H9 (cell line): ENCODE results near the gene OGG1. TPM values are rescaled to one million over a fixed set of nuclear protein-coding genes. Genes with fewer than 3 reads are reported as not detected.

Experiments used
- DNase-seq: peaks from one replicate; pipeline ENCODE4 v3.0.0-alpha.2; 2017
- H2AFZ ChIP-seq: one replicate; pipeline ENCODE4 v1.6.1; 2013; ENCODE audit warnings: mild to moderate bottlenecking, low read length, control low read depth, moderate library complexity
- H2AK5ac ChIP-seq: 2 replicates; pipeline ENCODE4 v1.6.1; 2013; ENCODE audit warnings: low read length, control low read depth, mixed read lengths; ENCODE audit not compliant: insufficient read length
- H2BK120ac ChIP-seq: one replicate; pipeline ENCODE4 v1.6.1; 2013; ENCODE audit warnings: low read depth, mild to moderate bottlenecking, low read length, control low read depth, inconsistent platforms; ENCODE audit not compliant: poor library complexity, severe bottlenecking
- H2BK12ac ChIP-seq: 2 replicates; pipeline ENCODE4 v1.6.1; 2013; ENCODE audit warnings: low read length, control low read depth, mixed read lengths, low read depth; ENCODE audit not compliant: insufficient read length
- H2BK15ac ChIP-seq: 2 replicates; pipeline ENCODE4 v1.6.1; 2013; ENCODE audit warnings: low read depth, low read length, control low read depth
- H2BK20ac ChIP-seq: one replicate; pipeline ENCODE4 v1.6.1; 2013; ENCODE audit warnings: low read depth, mild to moderate bottlenecking, low read length, control low read depth, inconsistent platforms; ENCODE audit not compliant: poor library complexity, severe bottlenecking
- H2BK5ac ChIP-seq: 2 replicates; pipeline ENCODE4 v1.6.1; 2013; ENCODE audit warnings: low read length, control low read depth, mixed read lengths; ENCODE audit not compliant: insufficient read length
- H3K14ac ChIP-seq: 2 replicates; pipeline ENCODE4 v1.6.1; 2013; ENCODE audit warnings: low read length, control low read depth; ENCODE audit not compliant: insufficient read depth
- H3K18ac ChIP-seq: 2 replicates; pipeline ENCODE4 v1.6.1; 2013; ENCODE audit warnings: low read depth, mild to moderate bottlenecking, mixed read lengths, low read length, control low read depth; ENCODE audit not compliant: insufficient read length
- H3K23ac ChIP-seq: 2 replicates; pipeline ENCODE4 v1.6.1; 2013; ENCODE audit warnings: low read length, control low read depth, mixed read lengths, low read depth; ENCODE audit not compliant: insufficient read length
- H3K23me2 ChIP-seq: 2 replicates; pipeline ENCODE4 v1.6.1; 2013; ENCODE audit warnings: low read depth, mild to moderate bottlenecking, mixed read lengths, low read length, control low read depth; ENCODE audit not compliant: insufficient read length, poor library complexity, severe bottlenecking
- H3K27ac ChIP-seq: 2 replicates; pipeline ENCODE4 v1.5.1; 2013; ENCODE audit warnings: low read length, control low read depth, mixed read lengths, low read depth; ENCODE audit not compliant: insufficient read length
- H3K27me3 ChIP-seq: 2 replicates; pipeline ENCODE4 v1.6.1; 2013; ENCODE audit warnings: low read length, control low read depth, inconsistent platforms; ENCODE audit not compliant: insufficient read depth
- H3K4ac ChIP-seq: 2 replicates; pipeline ENCODE4 v1.6.1; 2013; ENCODE audit warnings: low read depth, mild to moderate bottlenecking, control low read depth, inconsistent platforms, low read length, moderate library complexity
- H3K4me1 ChIP-seq: 2 replicates; pipeline ENCODE4 v1.6.1; 2013; ENCODE audit warnings: low read length, control low read depth, inconsistent platforms; ENCODE audit not compliant: insufficient read depth
- H3K4me2 ChIP-seq: 2 replicates; pipeline ENCODE4 v1.6.1; 2013; ENCODE audit warnings: low read length, control low read depth, mixed read lengths; ENCODE audit not compliant: insufficient read length, insufficient read depth
- H3K56ac ChIP-seq: 2 replicates; pipeline ENCODE4 v1.6.1; 2013; ENCODE audit warnings: low read depth, mild to moderate bottlenecking, mixed read lengths, low read length, control low read depth; ENCODE audit not compliant: insufficient read length
- H3K79me1 ChIP-seq: 2 replicates; pipeline ENCODE4 v1.6.1; 2013; ENCODE audit warnings: low read depth, mild to moderate bottlenecking, moderate library complexity, low read length, control low read depth, inconsistent platforms; ENCODE audit not compliant: insufficient read depth, poor library complexity, severe bottlenecking
- H3K79me2 ChIP-seq: 2 replicates; pipeline ENCODE4 v1.6.1; 2013; ENCODE audit warnings: low read length, control low read depth, inconsistent platforms; ENCODE audit not compliant: insufficient read depth
- H3K9ac ChIP-seq: 2 replicates; pipeline ENCODE4 v1.6.1; 2013; ENCODE audit warnings: low read length, control low read depth, mixed read lengths; ENCODE audit not compliant: insufficient read length; ENCODE audit errors: extremely low read depth
- H3K9me3 ChIP-seq: one replicate; pipeline ENCODE4 v1.6.1; 2013; ENCODE audit warnings: low read depth, low read length, inconsistent platforms; ENCODE audit not compliant: control insufficient read depth
- H3T11ph ChIP-seq: one replicate; pipeline ENCODE4 v1.6.1; 2013; ENCODE audit warnings: mild to moderate bottlenecking, low read length, control low read depth, inconsistent platforms
- H4K20me1 ChIP-seq: one replicate; pipeline ENCODE4 v1.6.1; 2013; ENCODE audit not compliant: control insufficient read depth, insufficient read length, insufficient read depth
- H4K5ac ChIP-seq: 2 replicates; pipeline ENCODE4 v1.6.1; 2013; ENCODE audit warnings: low read depth, mild to moderate bottlenecking, mixed read lengths, low read length, control low read depth; ENCODE audit not compliant: insufficient read length
- H4K8ac ChIP-seq: replicated peaks from 2 replicates; pipeline ENCODE4 v1.6.1; 2013; ENCODE audit warnings: low read length, control low read depth, mixed read lengths, low read depth; ENCODE audit not compliant: insufficient read length
- H4K91ac ChIP-seq: 2 replicates; pipeline ENCODE4 v1.6.1; 2013; ENCODE audit warnings: low read depth, mild to moderate bottlenecking, moderate library complexity, mixed read lengths, low read length, control low read depth; ENCODE audit not compliant: insufficient read length
- H3K27ac Mint-ChIP-seq, 3 experiments: 2 replicates in 2 of 3; 3 replicates in 1 of 3; pipeline ENCODE4 v1.8.0; 2020 to 2021; ENCODE audit warnings: mixed read lengths in 3 of 3, mild to moderate bottlenecking in 1 of 3, moderate library complexity in 1 of 3
- H3K27me3 Mint-ChIP-seq: 2 replicates; pipeline ENCODE4 v1.8.0; 2021; ENCODE audit warnings: low read depth, mild to moderate bottlenecking, moderate library complexity, mixed read lengths
- H3K36me3 Mint-ChIP-seq, 3 experiments: 2 replicates in 2 of 3; 3 replicates in 1 of 3; pipeline ENCODE4 v1.8.0; 2020 to 2021; ENCODE audit warnings: low read depth in 3 of 3, mixed read lengths in 3 of 3; ENCODE audit not compliant: insufficient read depth in 1 of 3
- H3K4me1 Mint-ChIP-seq, 2 experiments: 2 replicates each; pipeline ENCODE4 v1.8.0; 2020; ENCODE audit warnings: mixed read lengths in 2 of 2
- H3K4me3 Mint-ChIP-seq, 2 experiments: 2 replicates in 1 of 2; 3 replicates in 1 of 2; pipeline ENCODE4 v1.8.0; 2020 to 2021; ENCODE audit warnings: mild to moderate bottlenecking in 2 of 2, mixed read lengths in 2 of 2, moderate library complexity in 1 of 2
- H3K9me3 Mint-ChIP-seq, 2 experiments: 2 replicates in 1 of 2; 3 replicates in 1 of 2; pipeline ENCODE4 v1.8.0; 2020; ENCODE audit warnings: mild to moderate bottlenecking in 2 of 2, mixed read lengths in 2 of 2, moderate library complexity in 1 of 2
- CTCF ChIP-seq: fragments of 200-600 bp; sonication (generic); conservative IDR thresholded peaks from 3 replicates; pipeline ENCODE4 v1.8.0; 2021; ENCODE audit warnings: antibody characterized with exemption, mild to moderate bottlenecking
- WGBS: extraction: QIAGEN DNeasy Blood & Tissue Kit; methylation state at CpG from one replicate; pipeline ENCODE4 v1.1.7; 2013; ENCODE audit warnings: missing lambda C conversion rate, low lambda C conversion rate, mixed read lengths; ENCODE audit not compliant: insufficient read length; ENCODE audit errors: extremely low coverage; 5-methylcytosine and 5-hydroxymethylcytosine counted together
- total RNA-seq: library from RNA; stranded (reverse); gene quantifications from 2 replicates; pipeline ENCODE4 v1.2.1, GENCODE V29; 2021

OGG1 gene
- total RNA-seq, 1 experiment from 2014 or later: 43.4 TPM

DNA sequence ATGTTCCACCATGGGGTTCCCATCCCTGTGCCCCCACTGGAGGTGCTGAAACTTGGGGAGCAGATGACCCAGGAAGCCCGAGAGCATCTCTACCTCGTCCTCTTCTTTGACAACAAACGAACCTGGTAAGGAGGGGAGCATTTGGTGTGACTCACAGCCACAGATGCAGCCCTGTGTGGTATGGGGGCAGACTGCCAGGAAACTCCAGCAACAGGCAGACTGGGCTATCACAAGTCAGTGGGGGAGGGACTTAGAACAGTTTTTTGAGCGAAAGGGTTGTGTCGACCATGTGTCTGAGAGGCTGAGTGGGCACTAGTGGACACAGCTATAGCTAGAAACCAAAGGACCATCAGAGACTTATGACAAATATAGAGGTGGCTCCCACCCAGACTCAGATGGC, 3.4 kb upstream of the OGG1 start:
- Histone ChIP-seq H2AFZ (no peak overlapping the region), H4K91ac (no peak overlapping the region), H3K56ac (no peak overlapping the region), H4K20me1 (no peaks in the 10 kb centered on the region), H2BK5ac (no peak overlapping the region), H3K4me2 (no peak overlapping the region), H4K8ac (no peak overlapping the region), H3K79me2 (no peaks in the 10 kb centered on the region), H4K5ac (no peak overlapping the region), H3K9me3 (no peaks in the 10 kb centered on the region), H2BK12ac (no peak overlapping the region), H3T11ph (no peak overlapping the region), H2AK5ac (no peak overlapping the region), H3K14ac (no peak overlapping the region), H3K27me3 (no peaks in the 10 kb centered on the region), H2BK20ac (no peak overlapping the region), H3K18ac (no peak overlapping the region), H3K27ac (no peak overlapping the region), H3K23ac (no peak overlapping the region), H2BK120ac (no peak overlapping the region), H2BK15ac (no peak overlapping the region), H3K23me2 (no peaks in the 10 kb centered on the region), H3K79me1 (no peaks in the 10 kb centered on the region), H3K9ac (no peak overlapping the region), H3K4me1 (no peaks in the 10 kb centered on the region), H3K4ac (no peak overlapping the region)
- no peak for DNase-seq
- TF ChIP-seq CTCF: no peak
- Mint-ChIP-seq H3K27me3 (no peaks in the 10 kb centered on the region; the same call in 1 of the 2 replicates), H3K4me1 (peaks cover 13% of the 10 kb centered on the region in 2 experiments), H3K36me3 (peaks cover 49 to 88% (median 79%) of the 10 kb centered on the region in 3 experiments; a peak in 6 of 7 replicates), H3K9me3 (no peaks in the 10 kb centered on the region), H3K27ac (no peak overlapping the region), H3K4me3 (no peak overlapping the region)
- no CpG with 5 or more reads among the region's 5 CpGs for WGBS
